Measurements from ENCODE around the gene GIPR. TPM values are rescaled to one million over a fixed set of nuclear protein-coding genes. Genes with fewer than 3 reads are reported as not detected.

GIPR gene
- total RNA-seq, 1 donor from 2014 or later: 1.3 TPM

GRCh38 chr19:45705115-45705514 is 37.1 kb downstream of the GIPR start:
- H3K27me3 Mint-ChIP-seq (ENCODE audit: low read depth): no peaks in the 10 kb centered on the region
- no peak for TF ChIP-seq CTCF (IDR thresholded peaks at IDR 0.05)
- no peak overlapping the region for H3K4me3 Mint-ChIP-seq (ENCODE audit: unreplicated experiment)
- no peak overlapping the region for H3K27ac Mint-ChIP-seq (ENCODE audit: unreplicated experiment)
- no peaks in the 10 kb centered on the region for H3K9me3 Mint-ChIP-seq (ENCODE audit: low read depth)
- H3K36me3 Mint-ChIP-seq (ENCODE audit: low read depth): peaks cover 9% of the 10 kb centered on the region
- no peak for DNase-seq (ENCODE audit: low spot score)
- H3K4me1 Mint-ChIP-seq (ENCODE audit: low read depth): no peaks in the 10 kb centered on the region

- no peak for DNase-seq (ENCODE audit: low spot score)
- Mint-ChIP-seq H3K27me3 (ENCODE audit: low read depth) (no peaks in the 10 kb centered on the region), H3K27ac (ENCODE audit: unreplicated experiment) (no peak overlapping the region), H3K4me1 (ENCODE audit: low read depth) (peaks cover 4% of the 10 kb centered on the region), H3K4me3 (ENCODE audit: unreplicated experiment) (no peak overlapping the region), H3K36me3 (ENCODE audit: low read depth) (peaks cover 13% of the 10 kb centered on the region), H3K9me3 (ENCODE audit: low read depth) (no peaks in the 10 kb centered on the region)
- no peak for TF ChIP-seq CTCF (IDR thresholded peaks at IDR 0.05)
Measured at GRCh38 chr19:45705710-45706415, 37.8 kb downstream of the GIPR start.

GRCh38 chr19:45710356-45711130 is 42.5 kb downstream of the GIPR start:
- TF ChIP-seq CTCF (IDR thresholded peaks at IDR 0.05): no peak
- no peak for DNase-seq (ENCODE audit: low spot score)
- H3K27ac Mint-ChIP-seq (ENCODE audit: unreplicated experiment): no peak overlapping the region
- peaks cover 7% of the 10 kb centered on the region for H3K36me3 Mint-ChIP-seq (ENCODE audit: low read depth)
- no peaks in the 10 kb centered on the region for H3K9me3 Mint-ChIP-seq (ENCODE audit: low read depth)
- peaks cover 9% of the 10 kb centered on the region for H3K4me1 Mint-ChIP-seq (ENCODE audit: low read depth)
- no peak overlapping the region for H3K4me3 Mint-ChIP-seq (ENCODE audit: unreplicated experiment)
- no peaks in the 10 kb centered on the region for H3K27me3 Mint-ChIP-seq (ENCODE audit: low read depth)

GRCh38 chr19:45711851-45712698 is 44.1 kb downstream of the GIPR start:
- Mint-ChIP-seq H3K9me3 (ENCODE audit: low read depth) (no peaks in the 10 kb centered on the region), H3K36me3 (ENCODE audit: low read depth) (peaks cover 7% of the 10 kb centered on the region), H3K27me3 (ENCODE audit: low read depth) (no peaks in the 10 kb centered on the region), H3K4me3 (ENCODE audit: unreplicated experiment) (no peak overlapping the region), H3K27ac (ENCODE audit: unreplicated experiment) (no peak overlapping the region), H3K4me1 (ENCODE audit: low read depth) (peaks cover 22% of the 10 kb centered on the region)
- no peak for TF ChIP-seq CTCF (IDR thresholded peaks at IDR 0.05)
- no peak for DNase-seq (ENCODE audit: low spot score)

- Mint-ChIP-seq H3K4me3 (ENCODE audit: unreplicated experiment) (no peak overlapping the region), H3K27ac (ENCODE audit: unreplicated experiment) (no peak overlapping the region), H3K4me1 (ENCODE audit: low read depth) (peaks cover 28% of the 10 kb centered on the region), H3K36me3 (ENCODE audit: low read depth) (peaks cover 7% of the 10 kb centered on the region), H3K9me3 (ENCODE audit: low read depth) (no peaks in the 10 kb centered on the region), H3K27me3 (ENCODE audit: low read depth) (no peaks in the 10 kb centered on the region)
- DNase-seq (ENCODE audit: low spot score): no peak
- TF ChIP-seq CTCF (IDR thresholded peaks at IDR 0.05): no peak
Measured at GRCh38 chr19:45712699-45713067, 44.7 kb downstream of the GIPR start.

Measured in chondrocyte (in vitro differentiated cells).